Astrocyte of the cerebellum (primary cell): Measurements from ENCODE around the gene CFAP119.

Source experiments
- DNase-seq: peaks from one replicate; pipeline ENCODE4 v3.0.0-alpha.2; 2011; ENCODE audit warnings: low read depth
- H3K4me3 ChIP-seq: 2 replicates; pipeline ENCODE4 v1.5.1; 2011; ENCODE audit warnings: mild to moderate bottlenecking, low read depth, low read length, moderate library complexity
- in situ Hi-C: cut with HindIII; loops from 2 replicates; pipeline ENCODE4 v1.10.0; 2017; ENCODE audit warnings: low sequenced_read_pairs
- TF ChIP-seq, protein P1 (sequence below): IDR thresholded peaks from 2 replicates; pipeline ENCODE4 v1.5.1; 2012; ENCODE audit warnings: low read length, low read depth, moderate library complexity, mild to moderate bottlenecking; ENCODE audit errors: missing control alignments

CFAP119 gene

DNA sequence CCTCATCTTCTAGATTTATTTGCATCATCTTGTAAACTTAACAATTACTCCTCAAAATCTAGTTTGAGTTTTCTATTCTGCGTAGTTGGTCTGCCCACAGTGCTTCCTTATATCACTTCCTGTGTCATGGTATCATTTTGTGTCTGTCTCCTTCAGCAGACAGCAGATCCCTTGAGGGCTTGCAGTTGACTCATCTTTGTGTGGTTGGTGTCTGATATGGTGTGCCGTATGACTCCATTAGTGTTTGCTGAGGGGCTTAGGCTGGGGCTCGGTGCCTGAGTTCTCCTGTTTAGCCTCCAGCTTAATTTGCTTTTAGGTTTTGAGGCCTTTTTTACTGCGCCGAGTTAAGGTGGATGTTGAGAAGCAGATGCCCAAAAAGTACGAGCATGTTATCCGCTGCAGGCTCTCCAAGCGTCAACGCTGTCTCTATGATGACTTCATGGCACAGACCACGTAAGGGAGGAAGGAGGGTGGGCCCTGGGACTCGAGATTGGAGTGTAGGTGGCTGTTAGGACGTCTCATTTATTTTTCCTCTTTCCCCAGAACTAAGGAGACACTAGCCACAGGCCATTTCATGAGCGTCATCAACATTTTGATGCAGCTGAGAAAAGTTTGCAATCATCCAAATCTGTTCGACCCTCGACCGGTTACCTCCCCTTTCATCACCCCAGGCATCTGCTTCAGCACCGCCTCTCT lies 46.0 kb downstream of the CFAP119 start:
- no peak for DNase-seq

DNA sequence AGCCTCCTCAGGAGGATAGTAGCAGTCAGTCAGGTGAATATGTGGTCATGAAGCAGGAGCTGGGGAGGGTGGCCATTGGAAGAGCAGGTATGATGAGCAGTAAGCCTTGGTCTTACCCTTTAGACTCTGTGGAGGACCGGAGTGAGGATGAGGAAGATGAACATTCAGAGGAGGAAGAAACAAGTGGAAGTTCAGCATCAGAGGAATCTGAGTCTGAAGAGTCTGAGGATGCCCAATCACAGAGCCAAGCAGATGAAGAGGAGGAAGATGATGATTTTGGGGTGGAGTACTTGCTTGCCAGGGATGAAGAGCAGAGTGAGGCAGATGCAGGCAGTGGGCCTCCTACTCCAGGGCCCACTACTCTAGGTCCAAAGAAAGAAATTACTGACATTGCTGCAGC lies 50.1 kb downstream of the CFAP119 start:
- H3K4me3 ChIP-seq, result no peak overlapping the region
- in situ Hi-C loops, result no loop called here
- TF ChIP-seq, protein P1, sequence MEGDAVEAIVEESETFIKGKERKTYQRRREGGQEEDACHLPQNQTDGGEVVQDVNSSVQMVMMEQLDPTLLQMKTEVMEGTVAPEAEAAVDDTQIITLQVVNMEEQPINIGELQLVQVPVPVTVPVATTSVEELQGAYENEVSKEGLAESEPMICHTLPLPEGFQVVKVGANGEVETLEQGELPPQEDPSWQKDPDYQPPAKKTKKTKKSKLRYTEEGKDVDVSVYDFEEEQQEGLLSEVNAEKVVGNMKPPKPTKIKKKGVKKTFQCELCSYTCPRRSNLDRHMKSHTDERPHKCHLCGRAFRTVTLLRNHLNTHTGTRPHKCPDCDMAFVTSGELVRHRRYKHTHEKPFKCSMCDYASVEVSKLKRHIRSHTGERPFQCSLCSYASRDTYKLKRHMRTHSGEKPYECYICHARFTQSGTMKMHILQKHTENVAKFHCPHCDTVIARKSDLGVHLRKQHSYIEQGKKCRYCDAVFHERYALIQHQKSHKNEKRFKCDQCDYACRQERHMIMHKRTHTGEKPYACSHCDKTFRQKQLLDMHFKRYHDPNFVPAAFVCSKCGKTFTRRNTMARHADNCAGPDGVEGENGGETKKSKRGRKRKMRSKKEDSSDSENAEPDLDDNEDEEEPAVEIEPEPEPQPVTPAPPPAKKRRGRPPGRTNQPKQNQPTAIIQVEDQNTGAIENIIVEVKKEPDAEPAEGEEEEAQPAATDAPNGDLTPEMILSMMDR, result no peak
- no peak for DNase-seq

More for the DNA sequence above, 46.0 kb downstream of the CFAP119 start:
- in situ Hi-C loops, result no loop called here
- TF ChIP-seq, protein P1, result no peak
- H3K4me3 ChIP-seq, result no peak overlapping the region

DNA sequence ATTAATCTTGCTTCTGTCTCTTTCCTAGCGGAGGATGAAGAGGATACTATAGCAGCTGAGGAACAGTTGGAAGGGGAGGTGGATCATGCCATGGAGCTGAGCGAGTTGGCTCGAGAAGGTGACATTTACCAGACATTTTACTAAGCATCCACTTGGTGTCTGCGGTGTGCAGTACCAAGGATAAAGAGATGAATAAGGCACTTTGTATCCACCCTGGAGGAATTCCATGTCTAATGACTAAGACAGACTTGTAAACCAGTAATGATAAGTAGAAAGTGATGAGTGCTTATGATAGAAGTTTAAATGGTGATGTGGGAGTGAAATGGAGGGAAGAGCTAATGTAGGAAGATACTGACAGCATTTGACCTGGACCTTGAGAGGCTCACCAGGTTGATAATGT lies 50.9 kb downstream of the CFAP119 start:
- DNase-seq, result no peak
- H3K4me3 ChIP-seq, result no peak overlapping the region
- in situ Hi-C loops, result no loop called here
- TF ChIP-seq, protein P1, result no peak
